GM04504 (cell line): Measurements from ENCODE around the gene TECPR2.
"Not testable (repeated sequence)": the region's sequence is repeated elsewhere in the genome, so short reads cannot be mapped to it uniquely, and the experiment has no call there.

ENCODE experiments used
- DNase-seq: peaks from one replicate; pipeline ENCODE4 v3.0.0-alpha.2; 2012; ENCODE audit warnings: low read depth

TECPR2 gene, protein sequence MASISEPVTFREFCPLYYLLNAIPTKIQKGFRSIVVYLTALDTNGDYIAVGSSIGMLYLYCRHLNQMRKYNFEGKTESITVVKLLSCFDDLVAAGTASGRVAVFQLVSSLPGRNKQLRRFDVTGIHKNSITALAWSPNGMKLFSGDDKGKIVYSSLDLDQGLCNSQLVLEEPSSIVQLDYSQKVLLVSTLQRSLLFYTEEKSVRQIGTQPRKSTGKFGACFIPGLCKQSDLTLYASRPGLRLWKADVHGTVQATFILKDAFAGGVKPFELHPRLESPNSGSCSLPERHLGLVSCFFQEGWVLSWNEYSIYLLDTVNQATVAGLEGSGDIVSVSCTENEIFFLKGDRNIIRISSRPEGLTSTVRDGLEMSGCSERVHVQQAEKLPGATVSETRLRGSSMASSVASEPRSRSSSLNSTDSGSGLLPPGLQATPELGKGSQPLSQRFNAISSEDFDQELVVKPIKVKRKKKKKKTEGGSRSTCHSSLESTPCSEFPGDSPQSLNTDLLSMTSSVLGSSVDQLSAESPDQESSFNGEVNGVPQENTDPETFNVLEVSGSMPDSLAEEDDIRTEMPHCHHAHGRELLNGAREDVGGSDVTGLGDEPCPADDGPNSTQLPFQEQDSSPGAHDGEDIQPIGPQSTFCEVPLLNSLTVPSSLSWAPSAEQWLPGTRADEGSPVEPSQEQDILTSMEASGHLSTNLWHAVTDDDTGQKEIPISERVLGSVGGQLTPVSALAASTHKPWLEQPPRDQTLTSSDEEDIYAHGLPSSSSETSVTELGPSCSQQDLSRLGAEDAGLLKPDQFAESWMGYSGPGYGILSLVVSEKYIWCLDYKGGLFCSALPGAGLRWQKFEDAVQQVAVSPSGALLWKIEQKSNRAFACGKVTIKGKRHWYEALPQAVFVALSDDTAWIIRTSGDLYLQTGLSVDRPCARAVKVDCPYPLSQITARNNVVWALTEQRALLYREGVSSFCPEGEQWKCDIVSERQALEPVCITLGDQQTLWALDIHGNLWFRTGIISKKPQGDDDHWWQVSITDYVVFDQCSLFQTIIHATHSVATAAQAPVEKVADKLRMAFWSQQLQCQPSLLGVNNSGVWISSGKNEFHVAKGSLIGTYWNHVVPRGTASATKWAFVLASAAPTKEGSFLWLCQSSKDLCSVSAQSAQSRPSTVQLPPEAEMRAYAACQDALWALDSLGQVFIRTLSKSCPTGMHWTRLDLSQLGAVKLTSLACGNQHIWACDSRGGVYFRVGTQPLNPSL (N-terminal part only)

DNA sequence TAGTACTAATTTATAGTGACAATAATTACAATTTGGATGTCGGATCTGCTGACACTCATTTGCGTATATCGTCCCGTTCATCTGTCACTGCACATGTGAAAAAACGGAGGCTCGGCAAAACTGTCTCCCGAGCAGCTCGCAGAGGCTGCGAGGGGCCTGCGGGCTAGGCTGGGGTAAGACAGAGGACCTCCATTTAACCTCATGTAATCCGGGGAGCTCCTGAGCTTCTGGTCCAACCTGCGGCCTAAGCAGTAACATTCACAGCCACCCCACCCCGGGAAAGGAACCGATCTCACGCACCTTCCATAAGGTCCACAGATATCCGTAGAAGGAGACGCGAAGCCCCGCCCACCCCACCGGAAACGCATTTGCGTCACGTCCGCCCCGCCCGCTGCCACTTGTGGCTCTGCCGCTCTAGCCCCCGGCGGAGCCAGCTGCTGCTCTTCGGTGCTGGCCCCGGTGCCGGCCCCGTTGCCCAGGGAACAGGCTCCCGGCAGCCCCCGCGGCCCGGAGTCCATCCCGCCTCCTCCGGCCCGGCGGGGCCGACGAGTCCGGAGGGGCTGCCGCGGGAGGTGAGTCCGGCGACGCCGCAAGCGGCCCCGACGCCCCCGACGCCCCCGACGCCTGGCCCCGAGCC is at the start of gene TECPR2, which contains the start of gene CINP:
Gene TECPR2, plus strand, starts transcription at position 397 of the 637 bp plus-strand sequence. CDS start 13,781 bp downstream, outside the sequence.
Gene CINP, minus strand, starts transcription at position 346 of the 637 bp plus-strand sequence. Its CDS starts 39 bp downstream, at position 307.
- DNase-seq, result peak; percentile 90

DNA sequence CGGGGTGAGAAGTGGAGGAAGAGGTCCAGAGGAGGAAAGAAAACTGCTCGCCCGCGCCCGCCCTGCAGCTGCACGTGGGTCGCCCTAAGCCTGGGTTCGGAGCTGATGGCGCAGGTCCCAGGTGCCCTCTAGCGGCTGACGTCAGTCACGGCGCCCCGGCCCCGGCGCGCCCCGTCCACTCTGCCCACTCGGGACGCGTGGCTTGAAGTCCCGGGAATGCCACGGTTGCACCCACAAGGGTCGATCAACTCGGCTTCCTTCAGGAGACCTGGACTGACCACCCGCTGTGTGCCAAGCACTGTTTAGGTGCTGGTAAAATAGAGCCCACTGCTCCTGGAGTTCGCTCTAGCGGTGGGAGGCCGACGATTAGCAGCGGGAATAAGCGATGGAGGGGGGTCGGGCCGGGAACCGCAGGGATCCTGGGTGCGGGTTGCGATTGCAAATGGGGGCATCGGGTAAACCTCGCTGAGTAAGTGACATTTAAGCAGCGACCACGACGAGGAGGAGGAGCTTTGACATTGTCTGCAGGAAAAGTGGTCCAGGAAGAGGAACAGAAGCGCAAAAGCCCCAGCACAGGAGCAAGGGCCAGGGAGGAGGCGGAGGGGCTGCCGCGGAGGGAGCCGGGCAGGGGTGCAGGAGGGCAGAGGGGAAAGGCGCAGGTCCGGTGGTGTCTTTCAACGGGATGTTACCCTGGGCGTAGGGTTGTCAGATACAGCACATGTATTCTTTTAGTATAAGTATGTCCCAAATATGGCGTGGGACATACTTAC is 48.3 kb upstream of the TECPR2 start:
- peak; percentile 58 for DNase-seq

DNA sequence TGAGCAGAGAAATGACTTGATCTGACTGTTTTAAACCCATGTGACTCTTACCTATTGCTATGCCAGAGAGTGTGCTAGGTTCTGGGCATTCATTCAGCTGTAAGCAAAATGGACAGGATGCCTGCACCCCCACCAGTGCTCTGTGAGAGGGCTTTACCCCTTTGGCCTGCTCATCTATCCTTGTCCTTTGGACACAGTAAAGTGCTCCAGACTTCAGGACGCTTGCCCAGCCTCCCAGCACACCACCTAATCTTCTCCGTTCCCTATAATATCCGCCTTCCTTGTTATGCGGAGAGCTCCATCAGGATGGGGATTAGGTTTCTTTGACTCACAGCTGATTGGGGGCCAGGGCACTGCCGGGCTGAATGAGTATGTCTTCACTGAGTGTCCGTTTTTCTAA is 47.6 kb upstream of the TECPR2 start:
- DNase-seq, result no peak

DNA sequence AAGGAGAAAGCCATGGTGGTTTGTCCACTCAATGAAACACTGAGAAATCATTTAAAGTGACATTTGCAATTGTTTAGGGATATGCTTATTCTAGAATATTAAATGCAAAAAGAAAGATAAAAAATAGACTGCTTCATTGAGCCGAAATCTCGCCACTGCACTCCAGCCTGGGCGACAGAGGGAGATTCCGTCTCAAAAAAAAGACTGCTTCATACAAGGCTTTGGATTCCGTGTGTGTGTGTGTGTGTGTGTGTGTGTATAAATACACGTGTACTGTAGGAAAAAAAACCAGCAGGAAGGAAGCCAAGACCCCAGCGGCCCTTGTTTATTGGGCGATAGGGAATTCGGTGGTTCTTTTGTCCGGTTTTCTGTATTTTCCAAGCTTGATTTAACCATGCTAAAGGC is 46.4 kb upstream of the TECPR2 start:
- DNase-seq, result no peak

DNA sequence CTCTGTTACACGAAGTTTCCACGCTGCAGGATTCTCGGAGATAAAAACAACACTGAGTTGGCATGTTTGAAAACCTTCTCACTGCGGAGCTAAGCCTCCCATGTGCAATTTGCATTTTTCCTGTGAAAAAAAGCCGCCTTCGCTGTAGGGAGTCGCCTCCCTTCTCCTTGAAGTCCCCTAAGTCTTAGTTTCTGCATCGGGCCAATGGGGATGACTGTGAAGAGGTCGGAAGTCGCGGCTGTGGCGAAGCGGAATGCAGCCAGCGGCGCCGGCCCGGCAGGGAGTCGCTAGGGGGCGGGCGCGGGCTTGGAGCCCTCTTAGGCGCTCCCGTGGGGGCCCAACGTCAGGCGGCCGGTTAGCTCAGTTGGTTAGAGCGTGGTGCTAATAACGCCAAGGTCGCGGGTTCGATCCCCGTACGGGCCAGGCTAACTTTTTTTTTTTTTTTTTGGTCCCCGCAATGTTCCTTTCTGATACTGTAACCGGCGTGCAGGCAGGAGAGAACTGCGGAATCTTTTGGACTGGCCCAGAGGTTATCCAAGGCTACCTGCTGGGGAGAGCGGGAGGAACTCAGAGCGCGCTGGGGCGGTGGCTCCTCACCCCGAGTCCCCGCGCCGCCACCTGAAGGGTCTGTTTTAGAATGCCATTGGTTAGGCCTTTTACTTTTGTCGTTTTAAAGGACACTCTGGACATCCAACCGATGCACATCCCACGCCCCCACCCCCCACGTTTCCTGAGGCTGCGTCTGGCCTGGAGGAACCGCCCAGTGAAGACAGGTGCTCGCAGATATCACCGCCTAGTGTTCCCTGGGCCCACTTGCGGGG is 45.8 kb upstream of the TECPR2 start:
- peak; percentile 79 for DNase-seq

DNA sequence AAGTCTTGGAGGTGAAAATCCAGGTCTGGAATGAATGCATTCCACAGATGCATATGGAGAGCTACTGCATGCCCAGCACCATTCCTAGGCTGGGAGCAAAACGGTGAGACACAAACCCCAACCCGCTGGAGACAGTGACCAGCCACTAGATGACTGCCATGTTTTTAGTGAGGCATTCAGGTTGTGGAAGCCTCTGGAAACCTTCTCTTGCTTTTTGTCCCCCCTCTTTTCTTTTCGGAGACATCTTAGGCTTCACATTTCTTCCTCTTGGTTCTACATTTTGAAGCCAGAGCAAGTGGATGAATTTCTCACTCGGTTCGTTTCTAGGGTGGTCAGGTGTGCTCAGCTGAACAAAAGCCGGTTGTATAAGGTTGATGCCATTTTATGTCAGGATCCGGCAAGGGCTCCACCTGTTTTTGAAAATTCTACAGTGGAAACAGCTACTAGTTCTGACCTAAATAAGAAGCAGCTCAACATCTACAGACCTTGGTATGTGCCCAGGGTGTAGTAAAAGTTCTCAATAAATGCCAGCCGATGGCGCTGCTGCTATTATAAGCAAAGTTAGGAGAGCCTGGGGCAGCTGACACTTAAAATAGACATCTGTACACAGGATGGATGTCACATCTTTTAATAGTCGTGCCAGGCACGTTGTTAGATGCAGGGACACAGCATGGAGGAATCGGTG is 45.0 kb upstream of the TECPR2 start:
- no peak for DNase-seq

DNA sequence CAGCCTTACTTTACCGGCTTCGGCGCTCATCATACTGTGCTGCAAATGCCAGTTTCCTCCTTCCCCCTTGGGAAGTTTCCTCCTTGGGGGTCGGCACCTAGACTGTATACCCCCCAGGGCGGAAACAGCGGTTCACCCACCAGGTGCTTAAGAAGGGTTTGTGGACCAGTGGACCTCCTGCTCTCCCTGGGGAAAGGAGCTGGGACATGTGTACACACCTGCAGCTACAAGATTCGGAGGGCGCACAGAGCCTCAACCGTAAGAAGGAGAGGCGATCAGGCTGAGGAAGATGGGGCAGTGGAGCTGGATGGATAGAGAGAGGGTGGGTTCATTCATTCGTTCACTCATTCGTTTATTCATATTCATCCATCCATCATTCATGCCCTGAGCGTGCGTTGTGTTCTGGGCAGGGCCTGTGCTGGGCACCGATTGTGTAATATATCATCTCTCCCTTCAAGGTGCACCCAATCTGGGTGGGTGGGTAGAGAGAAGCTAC is 43.9 kb upstream of the TECPR2 start:
- no peak for DNase-seq

DNA sequence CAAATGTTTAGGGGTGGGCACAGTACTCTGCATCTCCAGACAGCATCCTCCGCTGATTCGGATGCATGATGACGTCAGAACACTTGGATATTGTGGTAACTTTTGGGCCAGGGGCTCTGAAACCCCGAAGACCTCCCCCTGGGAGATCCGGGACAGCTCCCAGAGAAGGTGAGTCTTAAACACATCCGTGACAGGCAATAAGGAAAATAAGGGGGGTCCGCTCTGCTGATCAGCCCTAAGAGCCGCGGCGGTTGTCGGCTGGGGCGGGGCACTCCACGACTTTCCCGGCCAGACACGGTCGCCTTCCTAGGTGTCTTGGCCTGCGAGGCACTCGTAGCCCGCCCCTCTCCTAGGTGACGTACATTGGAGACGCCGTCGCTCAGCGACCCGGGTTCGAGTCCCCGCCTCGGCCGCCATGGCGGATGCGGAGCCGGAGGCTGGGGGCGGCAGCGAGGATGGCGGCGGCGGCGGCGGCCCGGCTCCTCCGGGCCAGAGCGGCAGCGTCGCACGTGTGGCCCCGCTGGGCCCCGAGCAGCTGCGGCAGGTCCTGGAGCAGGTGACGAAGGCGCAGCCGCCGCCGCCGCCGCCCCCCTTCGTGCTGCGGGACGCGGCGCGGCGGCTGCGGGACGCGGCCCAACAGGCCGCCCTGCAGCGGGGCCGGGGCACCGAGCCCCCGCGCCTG is 43.2 kb upstream of the TECPR2 start, which contains the start of gene ZNF839:
Gene ZNF839, plus strand, starts transcription at position 396 of the 682 bp plus-strand sequence. Its CDS starts 20 bp downstream, at position 416.
- DNase-seq, result peak; percentile 72

DNA sequence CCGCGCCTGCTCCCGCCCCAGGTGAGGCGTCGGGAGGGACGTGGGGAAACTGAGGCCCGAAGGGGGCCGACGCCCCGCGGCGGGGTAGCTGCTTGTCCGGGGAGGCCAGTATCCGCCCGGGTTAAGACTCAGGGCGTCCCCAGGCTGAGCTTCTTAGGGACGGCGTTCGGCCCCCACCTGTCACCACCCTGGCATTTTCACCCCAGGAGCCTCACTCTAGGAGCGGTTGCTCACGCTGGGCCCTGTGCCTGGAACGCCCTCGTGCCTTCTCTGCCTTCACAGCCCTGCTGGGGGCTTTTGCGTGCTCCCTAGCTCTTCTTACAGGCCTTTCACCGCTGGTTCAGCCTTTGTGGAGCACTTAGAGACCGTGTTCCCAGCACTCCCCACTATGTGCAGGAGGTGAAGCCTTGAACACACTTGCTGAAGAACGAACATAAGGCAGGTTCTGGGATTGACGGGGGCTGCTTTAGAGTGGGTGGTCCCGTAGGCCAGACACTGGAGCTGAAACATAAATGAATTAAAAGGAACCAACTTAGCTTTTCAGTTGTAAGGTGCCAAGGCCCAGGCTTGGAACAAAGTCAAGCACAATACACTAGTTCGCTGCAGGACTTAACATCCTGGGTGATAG is 42.6 kb upstream of the TECPR2 start:
- DNase-seq, result no peak

DNA sequence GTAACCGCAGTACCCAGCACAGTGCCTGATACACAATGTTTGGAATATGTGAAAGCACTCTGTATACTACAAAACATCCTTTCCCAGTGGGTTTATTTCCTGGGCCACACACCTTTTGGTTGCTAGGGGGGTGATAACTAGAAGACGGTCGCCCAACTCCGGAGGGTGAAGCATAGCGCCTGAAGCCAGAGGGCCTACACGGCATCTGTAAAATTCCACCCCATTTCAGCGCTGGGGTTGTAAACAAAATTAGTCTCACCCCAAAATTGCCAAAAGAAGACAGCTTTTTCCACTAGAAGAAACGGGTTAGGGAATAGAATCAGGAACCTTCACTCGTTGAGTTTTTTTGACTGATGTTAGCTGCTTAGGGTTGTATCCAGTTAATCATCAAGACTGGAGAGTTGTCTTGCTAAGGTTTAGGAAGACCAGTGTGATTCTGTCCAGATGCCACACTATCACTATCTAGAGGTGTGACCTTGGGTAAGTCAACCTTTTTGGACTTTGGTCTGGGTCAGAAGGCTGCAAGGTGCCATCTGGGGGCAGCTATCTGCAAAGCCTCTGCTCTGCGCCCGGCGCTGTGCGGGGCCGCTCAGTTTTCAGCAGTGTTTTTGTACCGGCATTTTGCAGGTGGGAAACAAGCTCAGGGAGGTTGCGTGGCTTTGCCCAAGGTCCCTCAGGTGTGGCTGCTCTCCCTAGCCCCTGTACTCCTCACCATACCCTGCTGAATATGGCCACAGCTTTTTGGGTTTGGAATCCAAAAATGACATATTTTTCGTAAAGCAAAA is 41.9 kb upstream of the TECPR2 start:
- no peak for DNase-seq

DNA sequence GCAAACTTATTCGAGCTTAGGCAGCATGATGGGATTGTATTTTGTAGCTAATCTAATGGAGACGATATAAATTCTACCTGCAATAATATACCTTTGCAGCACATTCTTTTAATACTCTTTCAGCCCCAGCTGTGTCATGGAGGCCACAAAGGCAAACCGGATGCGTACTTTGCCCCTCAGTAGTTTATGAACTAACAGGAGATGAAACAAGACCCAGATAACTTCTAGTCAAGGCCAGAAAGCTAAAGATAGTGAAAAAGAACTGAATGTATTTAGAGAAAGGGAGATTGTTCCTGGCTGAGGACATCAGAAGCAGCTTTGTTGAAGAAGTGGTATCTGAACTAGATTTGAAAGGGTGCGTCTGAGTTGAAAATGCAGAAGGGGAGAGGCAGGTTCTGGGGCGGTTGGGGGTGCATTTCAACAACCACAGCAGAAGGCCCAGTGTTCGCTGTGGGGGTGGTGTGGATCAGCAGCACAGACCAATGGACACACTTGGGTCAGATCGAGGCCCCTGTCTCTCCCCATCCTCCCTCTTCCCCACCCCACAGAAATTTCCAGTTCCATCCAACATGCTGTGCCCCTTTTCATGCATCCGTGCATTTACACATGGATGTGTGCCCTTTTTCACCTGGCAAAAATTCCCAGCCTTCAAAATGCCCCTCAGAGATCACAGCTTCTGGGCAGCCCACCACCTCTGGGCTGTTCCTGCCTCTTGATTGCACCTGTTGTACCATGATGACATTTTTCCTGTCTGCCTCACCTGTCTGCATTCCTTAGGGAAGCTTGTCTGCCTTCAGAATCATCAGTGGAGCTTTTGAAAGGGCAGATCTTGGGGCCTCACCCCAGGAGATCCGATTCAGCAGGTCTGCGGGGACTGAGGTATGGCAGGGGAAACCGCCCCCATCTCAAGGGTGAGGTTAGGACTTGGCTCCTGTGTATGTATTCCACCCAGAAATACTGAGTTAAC is 41.0 kb upstream of the TECPR2 start:
- no peak for DNase-seq

DNA sequence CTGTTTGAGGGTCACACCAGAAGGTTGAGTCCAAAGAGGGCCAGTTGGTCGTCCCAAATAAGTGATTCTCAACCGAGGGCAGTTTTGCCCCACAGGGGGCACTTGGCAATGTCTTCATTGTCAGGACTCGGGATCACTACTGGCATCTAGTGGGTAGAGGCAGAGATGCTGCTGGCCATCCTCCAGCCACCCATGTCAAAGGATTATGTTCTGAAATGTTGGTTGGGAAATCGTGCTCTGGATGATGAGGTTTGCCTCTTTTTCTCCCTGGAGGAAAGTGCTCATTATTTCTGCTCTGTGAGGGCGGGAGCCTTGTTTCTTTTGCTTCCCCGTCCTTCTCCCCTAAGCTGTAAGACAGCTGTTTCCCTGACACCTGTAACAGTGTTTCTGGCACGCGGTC is 39.6 kb upstream of the TECPR2 start:
- peak; percentile 75 for DNase-seq

DNA sequence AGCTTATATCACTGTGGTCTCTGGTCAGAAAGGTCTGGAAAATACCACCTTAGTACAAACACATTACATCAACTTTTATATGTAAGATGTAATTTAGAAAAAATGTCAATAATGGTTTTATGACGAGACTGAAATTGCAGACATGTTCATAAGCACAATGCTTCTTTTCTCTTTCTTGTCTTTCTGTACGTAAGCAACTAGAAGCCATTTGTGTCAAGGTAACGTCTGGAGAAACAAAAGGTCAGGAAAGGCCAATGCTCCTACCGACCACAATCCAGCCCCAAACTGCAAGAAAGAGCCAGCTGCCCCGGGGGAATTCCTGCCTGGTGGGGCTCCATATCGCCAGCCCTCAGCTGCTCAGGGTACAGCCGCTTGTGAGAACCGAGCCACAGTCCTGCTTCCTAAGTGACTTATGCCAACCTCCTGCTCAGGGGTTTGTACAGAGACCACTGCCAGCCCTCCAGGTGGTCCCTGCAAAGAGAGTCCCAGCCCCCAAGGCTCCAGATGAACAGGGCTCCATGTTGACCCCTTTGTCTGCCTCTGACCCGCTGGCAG is 36.9 kb upstream of the TECPR2 start:
- no peak for DNase-seq

DNA sequence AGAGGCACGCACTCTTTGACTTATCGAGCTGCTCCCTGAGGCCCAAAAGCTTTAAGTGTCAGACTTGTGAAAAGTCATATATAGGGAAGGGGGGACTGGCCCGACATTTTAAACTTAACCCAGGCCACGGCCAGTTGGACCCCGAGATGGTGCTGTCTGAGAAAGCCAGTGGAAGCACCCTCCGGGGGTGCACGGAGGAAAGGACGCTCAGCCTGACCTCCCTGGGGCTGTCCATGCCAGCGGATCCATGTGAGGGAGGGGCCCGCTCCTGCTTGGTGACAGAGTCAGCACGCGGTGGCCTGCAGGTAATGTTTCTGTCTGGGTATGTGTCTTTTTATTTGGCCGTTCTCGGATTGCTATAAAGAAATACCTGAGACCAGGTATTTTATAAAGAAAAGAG is 36.2 kb upstream of the TECPR2 start:
- DNase-seq, result no peak

DNA sequence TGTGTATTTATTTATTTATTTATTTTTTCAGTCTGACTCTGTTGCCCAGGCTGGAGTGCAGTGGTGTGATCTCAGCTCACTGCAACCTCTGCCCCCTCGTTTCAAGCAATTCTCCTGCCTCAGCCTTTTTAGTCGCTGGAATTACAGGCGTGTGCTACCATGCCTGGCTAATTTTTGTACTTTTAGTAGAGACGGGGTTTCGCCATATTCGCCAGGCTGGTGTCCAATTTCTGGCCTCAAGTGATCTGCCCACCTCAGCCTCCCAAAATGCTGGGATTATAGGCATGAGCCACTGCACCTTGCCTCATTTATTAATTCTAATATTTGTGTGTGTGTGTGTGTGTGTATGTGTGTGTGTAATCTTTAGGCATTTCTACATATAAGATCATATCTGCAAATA is 33.4 kb upstream of the TECPR2 start:
- DNase-seq, result not testable (repeated sequence)

DNA sequence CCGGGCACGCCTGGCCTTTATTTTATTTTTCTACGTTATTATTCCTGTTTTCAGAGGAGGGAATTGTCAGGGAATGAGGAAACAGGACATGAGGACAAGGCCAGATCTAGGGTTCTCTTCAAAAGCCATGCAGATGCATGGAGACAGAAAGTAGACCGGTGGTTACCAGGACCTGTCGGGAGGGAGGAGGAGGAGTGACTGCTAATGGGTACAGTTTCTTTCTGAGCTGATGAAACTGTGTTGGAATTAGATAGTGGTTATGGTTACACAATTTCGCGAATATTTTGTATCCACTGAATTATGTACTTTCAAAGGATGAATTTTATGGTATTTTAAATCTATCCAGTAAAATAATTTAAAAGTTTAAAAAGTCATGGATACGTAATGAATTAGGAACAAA is 31.9 kb upstream of the TECPR2 start:
- no peak for DNase-seq
